Activated CD8-positive, alpha-beta memory T cell treated with anti-CD3 and anti-CD28 coated beads for 48 hours (primary cell): ENCODE measurements around the gene FAM83B.
"Not testable (repeated sequence)": the region's sequence is repeated elsewhere in the genome, so short reads cannot be mapped to it uniquely, and the experiment has no call there.

Experiments
- DNase-seq, 3 experiments: peaks; one replicate each; pipeline ENCODE4 v3.0.0-alpha.2; 2020; ENCODE audit warnings: low read depth in 2 of 3, low spot score in 2 of 3

FAM83B gene

DNA sequence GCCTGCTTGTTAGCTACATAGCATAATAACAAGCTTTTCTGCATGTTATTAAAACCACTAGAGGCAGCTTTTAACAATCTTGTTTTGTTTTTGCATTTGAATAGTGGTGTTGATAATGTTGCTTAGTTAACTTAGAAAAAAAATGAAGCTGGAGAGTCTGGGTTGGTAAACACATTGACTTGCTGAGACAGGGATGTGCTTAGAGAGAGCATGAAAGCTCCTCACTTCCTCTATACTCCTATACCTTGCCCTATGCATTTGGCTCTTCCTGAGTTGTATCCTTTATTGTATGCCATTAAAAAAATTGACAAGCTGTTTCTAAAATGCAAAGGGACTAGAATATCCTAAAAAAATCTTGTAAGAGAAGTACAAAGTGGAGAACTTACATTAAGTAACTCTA is 13.6 kb downstream of the FAM83B start:
- no peak for DNase-seq

DNA sequence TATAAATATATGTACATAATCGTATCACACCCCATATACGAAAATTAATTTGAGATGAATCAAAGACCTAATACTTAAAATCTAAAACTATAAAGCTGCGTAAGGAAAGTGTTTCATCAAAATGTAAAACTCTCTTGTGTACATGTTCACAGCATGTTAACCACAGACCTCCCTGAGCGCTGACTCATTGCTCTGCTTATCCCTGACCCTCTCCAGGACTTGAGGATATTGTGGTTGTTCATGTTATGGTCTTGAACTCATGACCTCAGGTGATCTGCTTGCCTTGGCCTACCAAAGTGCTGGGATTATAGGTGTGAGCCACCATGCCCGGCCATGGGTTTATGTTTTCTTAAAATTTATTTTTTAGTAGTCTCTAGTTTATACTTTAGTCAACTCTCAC is 14.2 kb downstream of the FAM83B start:
- DNase-seq = no peak

DNA sequence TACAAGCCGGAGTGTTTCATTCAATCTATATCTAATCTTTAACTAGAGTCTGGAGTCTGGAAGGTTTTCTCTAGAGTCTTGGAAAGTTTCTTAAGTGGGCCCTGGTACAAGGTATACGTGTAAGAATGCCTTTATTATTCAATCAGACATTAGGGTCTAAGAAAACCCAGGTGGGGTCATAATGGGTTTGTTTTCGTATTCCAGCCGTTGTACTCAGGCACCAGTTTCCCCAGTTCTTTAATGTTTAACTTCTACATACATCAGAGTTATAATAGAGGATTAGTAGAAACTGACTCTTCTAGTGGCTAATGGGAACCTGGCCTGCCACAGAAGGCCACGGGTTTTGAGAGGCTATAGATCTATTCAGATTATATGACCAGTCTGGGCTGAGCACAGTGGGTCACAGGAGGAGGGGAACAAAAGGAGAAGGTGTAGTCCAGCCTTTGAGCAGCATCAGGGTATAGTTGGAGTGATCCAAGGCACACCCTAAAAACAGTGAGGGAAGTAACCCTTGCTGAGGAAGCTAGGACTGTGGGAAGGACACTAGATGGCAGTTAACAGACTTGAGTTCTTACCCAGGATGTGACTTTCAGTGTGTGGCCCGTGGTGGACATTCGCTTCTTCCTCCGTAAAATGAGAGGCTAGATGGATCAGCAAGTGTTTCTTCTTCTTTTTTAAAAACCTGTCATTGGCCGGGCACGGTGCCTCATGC is 15.5 kb downstream of the FAM83B start:
- no peak for DNase-seq

DNA sequence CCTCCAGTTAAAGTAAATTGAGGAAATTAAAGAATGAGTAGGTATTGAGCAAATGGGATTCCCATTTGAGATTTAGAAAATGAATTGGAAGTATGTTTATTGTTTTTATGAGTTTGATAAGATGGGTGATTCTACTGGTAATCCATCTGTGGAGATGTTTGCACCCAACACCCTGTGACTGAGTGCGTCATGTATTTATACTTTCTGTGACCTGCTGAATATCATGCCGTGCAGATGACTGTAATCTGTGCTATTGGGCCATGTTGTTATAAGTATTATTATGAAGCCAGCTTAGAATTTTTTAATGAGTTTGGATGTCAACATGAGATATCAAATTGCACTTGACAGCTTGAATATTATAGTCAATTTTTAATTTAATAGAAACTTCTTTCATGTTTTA is 17.7 kb downstream of the FAM83B start:
- no peak for DNase-seq

DNA sequence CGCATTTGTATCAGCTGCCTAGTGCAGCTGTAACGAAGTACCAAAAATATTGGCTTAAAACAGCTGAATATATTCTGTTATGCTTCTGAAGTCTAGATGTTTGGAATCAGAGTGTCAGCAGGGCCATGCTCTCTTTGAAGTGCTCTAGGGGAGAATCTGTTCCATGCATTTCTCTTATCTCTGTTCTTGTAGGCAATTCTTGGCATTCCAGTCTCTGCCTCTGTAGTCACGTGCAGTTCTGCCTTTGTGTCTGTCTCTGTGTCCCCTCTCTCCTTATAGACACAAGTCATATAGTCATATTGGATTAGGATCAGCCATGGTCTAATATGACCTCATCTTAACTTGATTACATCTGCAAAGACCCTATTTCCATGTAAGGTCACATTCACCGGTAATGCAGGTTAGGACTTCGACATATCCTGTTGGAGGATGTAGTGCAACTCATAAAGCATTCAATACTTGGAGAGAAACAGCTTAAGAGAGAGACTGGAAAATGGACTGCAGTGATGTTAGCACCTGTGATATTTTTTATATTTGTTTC is 18.6 kb downstream of the FAM83B start:
- no peak for DNase-seq

DNA sequence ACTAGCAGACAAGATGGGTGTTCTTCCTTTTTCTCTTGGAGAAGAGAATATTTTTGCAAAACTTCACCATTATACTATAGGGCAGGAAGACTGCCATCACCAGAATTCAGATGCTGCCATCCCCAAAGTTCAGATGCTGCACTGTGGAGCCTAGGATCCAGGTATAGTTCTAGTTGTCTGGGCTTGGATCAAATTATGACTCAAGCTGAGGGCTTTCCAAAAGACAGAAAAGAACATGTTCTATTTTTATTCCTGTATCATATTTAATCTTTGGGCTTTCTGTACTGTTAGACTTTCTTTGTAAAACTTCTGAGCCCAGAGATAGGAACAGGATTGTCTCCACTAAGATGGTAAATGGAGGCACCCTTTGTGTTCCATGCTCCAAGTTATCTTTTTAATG is 22.0 kb downstream of the FAM83B start:
- DNase-seq = no peak

DNA sequence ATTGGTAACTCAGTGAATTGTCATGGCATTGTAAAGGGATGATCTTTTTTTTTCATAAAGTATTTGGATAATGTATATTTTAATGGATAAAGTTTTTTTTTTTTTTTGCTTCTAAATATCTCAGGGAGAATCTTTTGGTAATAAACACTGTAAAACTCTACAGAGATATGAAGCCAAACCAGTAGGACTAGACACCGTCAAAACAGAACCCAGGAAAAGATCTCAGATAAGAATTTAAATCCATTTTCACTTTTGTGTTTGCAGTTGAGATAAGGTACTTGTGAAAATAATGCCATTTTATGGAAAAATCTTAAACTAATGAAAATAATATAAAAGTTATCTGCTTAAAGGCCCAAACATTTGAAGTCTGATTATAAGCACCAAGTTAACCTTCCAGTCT is 27.0 kb downstream of the FAM83B start:
- no peak for DNase-seq

DNA sequence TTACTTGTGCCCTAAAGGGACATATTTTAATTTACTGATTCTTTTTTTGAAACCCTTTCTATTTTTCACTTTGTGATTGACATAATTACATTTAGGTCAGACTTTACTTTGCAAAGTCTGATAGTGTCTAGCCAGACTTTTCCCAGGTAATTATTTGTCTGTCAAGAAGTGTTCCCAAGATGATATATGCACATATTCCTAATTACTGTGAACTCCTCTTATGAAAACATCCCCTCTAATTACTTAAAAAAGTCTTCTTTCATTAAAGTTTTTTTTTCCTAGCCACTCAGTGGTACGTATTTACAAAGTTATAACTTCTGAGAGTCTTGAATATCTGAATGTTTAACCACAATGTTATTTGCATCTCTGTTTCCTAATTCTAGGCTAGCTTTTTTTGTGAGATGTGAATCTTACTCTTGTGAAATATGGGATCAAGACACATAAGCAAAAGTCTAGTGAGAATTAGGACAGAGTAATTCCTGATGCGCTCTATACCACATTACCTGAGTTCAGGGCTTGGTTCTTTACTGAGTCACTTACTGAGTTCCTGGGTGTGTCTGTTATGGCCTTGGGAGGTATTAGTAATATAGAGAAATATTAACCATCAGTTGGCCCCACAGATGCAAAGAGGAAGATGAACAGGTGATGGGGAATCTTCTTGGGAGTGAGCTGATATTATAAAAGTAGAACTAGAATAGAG is 27.9 kb downstream of the FAM83B start:
- DNase-seq = no peak

DNA sequence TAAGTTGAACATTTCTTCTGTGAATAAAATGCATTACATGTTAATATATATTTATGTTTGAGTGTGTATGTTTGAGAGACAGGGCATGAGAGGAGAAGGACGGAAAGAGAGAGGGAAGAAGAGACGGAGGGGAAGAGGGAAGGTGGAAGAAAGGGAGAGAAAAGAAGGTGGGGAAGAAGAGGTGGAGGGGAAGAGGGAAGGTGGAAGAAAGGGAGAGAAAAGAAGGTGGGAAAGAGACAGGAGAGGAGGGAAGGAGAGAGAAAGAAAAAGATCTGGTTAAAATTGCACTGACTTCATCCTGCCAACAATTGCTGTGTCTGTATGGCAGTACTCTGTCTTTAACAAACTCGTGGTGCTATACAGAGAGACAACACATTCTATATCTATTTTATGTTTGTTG is 29.0 kb downstream of the FAM83B start:
- DNase-seq = no peak

DNA sequence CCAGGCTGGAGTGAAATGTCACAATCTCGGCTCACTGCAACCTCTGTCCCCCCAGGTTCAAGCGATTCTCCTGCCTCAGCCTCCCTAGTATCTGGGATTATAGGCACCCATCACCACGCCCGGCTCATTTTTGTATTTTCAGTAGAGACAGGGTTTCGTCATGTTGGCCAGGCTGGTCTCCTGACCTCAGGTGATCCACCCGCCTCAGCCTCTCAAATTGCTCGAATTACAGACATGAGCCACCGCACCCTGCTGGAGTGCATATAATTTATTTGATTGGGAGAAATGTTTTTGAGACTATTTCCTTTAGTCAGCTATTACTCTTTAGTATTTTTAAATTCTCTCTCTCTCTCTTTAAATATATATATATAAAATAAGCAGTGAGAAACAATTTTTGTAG is 29.8 kb downstream of the FAM83B start:
- no peak for DNase-seq

DNA sequence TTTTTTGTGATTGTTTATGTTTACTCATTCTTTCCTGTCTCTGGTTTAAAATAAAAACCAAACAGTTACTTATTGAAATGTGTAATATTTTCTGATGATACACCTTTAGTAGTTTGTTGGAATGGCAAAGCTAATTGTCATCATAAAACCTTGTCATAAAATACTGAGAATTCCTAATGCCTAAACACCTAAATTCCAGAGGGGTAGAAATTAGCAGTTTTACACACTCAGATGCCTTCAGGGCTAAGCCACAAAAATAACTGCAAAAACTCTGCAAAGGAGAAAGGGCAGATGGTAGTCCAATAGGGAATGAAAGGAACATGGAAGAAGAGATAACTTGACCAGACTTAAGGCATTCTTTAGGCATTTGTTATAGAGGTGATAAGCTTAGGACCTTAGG is 30.3 kb downstream of the FAM83B start:
- DNase-seq = no peak

DNA sequence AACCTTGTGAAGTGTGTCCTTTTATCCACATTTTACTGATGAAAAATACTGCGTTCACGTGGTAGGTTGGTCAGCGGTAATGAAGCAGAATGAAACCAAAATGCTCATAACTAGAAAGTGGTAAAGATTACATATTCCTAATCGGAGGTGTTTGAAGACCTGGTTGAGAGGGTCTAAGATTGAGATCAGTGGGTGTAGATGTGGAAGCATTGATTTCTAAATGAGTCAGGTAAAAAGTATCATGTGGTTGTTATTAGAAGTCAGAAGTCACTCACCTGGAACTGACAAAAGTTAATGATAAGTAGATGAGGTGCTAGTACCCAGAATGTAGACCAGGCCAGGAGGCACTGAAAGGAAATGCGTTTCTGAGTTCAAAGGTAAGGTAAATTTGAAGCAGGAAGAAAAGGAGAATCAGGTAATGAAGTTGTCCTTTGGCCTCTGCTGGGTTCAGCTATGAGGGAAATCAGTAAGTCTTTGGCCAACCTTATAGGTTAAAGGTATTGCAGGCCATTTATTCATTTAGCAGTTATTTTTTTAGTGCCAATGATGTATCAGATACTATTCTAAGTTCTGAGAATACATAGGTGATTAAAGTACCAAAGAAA is 31.2 kb downstream of the FAM83B start:
- no peak for DNase-seq

DNA sequence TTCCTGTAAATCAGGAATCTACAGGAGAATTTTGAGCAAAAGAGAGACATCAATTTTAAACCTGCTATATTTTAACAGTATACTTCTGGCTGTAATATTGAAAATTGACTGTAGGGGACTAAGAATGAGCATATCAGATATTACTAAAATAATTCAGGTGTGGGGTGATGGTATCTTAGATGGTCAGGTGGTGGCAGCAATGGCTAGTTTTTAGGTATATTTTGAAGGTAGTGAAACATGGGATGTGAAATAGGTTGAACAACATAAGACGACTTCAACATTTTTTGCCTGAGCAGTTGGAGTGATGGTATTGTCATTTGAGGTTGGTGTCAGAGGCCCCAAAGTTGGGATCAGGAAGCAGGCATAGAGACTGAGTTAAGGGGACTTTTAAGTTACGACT is 32.1 kb downstream of the FAM83B start:
- no peak for DNase-seq

DNA sequence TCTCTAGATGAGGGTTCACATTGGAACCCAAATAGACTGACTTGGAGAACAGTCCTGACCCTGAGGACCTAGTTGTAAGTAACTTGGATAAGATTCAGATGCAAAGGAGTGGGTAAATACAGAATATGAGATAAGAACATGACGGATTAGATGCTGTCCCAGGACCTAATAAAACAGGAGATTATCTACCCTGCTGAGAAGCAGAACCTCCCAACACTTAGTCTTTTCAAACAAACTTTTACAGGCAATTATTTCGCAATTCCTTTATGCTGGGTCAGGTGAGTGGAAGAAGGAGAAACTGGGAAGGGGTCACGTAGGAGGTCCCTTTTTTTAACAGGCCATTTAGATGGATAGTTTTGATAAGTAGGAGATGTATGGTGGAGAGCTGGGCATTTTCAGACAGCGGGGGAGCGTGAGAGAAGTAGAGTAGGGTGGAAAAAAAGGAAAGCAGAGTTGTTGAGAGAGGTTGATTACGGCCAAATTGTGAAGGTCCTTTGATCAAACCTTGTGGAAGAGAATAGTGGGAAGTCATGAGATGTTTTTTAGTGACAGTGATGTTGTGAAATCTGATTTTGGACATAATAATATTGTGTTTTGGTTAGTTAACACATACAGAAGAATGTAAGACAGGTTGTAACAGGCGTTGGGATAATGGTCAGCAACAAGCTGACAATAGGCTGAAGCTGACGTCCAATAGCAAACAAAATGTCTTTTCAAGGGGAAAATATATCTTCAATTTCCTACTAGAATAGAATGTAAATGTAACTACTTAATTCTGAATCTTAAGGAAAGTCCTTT is 32.8 kb downstream of the FAM83B start:
- DNase-seq = no peak

DNA sequence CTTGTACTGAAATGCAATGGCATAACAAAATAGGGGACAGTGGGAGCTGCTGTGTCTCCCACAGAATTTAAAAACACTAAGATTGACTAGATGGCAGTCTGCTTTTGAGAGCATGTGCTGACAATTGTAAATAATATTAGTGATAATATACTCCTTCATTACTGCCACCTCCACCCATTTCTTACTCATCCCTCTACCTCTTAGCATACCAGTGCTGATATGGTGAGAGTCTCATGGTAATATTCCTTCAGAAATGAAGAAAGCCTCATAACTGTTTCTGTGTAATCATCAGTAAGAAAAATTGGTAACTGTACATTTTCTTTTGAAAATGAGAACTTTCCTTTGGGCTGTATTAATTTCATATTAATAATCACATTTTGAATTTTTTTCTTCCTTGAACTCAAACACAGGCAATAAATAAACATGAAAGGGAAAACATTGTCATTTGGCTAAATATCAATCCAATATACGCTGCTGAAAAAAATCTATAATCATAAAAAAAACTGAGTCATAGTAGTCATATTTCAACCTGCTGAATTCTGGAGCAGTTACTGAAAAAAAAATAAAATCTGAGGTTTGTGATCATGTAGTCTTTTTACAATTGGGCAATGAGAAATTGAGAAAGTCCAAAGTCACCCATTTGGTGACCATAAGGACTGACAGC is 34.6 kb downstream of the FAM83B start:
- no peak for DNase-seq

DNA sequence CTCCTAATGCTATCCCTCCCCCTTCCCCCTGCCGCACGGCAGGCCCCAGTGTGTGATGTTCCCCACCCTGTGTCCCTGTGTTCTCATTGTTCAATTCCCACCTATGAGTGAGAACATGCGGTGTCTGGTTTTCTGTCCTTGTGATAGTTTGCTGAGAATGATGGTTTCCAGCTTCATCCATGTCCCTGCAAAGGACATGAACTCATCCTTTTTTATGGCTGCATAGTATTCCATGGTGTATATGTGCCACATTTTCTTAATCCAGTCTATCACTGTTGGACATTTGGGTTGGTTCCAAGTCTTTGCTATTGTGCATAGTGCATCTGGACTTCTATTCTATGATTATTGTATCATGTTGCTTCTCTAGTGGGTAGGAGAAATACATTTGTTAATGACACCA is 35.3 kb downstream of the FAM83B start:
- DNase-seq = not testable (repeated sequence)

DNA sequence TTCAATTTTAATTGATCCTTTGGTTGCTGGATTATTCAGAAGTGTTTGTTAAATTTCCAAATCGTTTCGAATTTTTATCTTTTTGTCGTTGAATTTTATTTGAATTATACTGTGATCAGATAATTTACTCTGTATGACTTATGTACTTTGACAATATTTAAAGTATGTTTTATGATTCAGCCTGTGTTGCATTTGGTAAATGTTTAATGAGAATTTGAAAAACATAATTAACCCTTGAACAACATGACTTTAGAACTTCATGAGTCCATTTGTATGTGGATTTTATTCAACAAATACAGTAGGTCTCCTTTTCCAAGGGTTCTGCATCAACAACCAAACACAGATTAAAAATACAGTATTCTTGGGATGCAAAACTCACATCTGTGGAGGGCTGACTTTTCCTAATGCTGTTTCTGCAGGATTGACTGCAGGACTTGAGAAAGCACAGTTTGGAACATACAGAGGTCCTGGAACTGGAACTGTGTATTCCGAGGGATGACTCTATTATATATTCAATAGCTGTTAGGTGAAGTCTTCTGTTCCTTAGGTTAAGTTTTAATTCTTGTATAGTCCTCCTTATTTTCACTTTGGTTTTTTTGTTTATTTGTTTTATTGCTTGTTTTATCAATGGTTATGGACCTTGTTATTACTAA is 40.5 kb downstream of the FAM83B start:
- no peak for DNase-seq

DNA sequence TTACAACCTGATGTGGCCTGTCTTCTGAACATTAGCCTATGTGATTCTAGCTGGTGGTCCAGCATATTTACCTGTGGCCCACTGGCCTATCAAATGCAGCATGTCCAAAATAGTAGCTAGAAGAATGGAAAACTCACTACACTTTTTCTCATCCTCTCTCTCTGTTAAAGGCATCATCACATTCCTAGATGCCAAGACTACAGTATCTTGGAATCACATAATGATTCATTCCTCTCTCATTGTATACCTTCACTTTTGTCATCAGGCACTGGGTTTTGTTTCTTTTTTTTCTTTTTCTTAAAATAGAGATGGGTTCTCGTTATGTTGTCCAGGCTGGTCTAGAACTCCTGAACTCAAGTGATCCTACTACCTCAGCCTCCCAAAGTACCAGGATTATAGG is 45.0 kb downstream of the FAM83B start:
- no peak for DNase-seq

DNA sequence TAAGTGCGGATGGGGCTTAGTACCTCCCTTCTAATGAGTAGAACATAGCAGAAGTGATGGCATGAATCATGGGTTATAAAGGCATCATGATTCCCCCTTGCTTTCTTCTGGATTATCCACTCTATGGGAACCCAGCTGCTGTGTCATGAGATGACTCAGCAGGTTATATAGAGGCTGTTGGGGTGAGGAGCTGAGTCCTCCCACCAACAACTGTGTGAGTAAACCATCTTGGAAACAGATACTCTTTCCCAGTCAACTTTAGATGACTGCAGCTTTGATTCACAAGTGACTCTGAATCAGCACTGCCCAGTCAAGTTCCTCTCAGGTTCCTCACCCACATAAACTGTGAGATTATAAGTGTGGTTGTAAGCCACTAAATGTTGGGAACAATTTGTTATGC is 46.3 kb downstream of the FAM83B start:
- no peak for DNase-seq

DNA sequence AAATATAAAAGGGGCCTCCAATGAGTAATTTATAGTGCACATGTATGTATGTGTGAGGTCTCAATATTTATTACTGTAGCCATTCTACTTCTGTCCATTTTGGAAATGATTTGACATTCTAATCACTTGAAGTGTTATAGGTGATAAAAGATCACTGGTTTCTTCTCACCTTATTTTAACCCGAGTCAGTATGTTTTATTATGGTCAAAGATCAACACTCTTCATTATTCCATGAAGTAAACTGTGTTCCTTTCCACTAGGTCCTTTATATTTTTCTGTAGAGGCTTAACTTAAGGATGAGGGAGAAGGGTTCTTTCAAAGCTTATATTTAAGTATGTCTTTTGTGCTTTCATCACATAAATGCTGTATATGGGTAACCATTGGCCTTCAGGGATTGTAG is 47.2 kb downstream of the FAM83B start:
- no peak for DNase-seq

DNA sequence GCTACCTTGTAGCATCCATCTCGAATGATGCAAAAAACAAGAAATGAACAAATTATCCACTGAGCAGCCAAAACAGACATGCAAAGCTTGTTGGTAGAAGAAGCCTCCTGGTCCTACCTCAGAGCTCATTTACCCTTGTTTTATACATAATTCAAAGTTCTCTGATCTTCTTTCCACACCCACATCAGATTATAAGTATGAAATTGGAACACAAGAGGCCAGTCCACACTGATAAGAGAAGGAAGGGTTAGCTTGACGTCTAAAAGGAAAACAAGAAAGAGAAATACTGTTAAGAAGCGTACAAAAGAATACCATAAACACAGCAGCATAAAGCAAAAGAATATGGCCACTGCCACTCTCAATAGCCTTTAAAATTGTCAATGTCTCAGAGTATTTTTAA is 49.7 kb downstream of the FAM83B start:
- no peak for DNase-seq
